ENCODE measurements around the gene BMPR1B. TPM values are rescaled to one million over a fixed set of nuclear protein-coding genes. Genes with fewer than 3 reads are reported as not detected.

The BMPR1B gene
- total RNA-seq, 2 experiments from 2014 or later = not detected

DNA sequence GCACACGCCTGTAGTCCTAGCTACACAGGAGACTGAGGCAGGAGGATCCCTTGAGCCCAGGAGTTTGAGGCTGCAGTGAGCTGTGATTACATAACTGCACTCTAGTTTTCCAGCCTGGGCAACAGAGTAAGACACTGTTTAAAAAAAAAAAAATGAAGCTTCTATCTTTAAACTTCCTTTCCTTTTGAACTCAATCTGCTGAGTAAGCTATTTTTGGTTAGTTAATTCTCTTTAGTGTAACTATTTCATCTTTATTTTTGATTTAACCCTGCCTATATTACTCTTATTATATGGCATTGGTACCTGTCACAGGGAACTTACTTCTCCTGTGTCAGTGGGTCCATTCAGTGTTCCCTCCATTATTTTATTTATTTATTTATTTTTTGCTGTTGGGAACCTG lies 160.8 kb downstream of the BMPR1B start:
- no peaks in the 10 kb centered on the region for H3K27me3 ChIP-seq (ENCODE audit: control insufficient read depth in 1 of 2, insufficient read depth in 2 of 2, low read length in 2 of 2)
- H3K4me3 ChIP-seq (ENCODE audit: low read length) = no peak overlapping the region
- no peak overlapping the region for H3K4me3 Mint-ChIP-seq
- no peak for TF ChIP-seq CTCF (IDR thresholded peaks at IDR 0.05)
- peaks cover 9% of the 10 kb centered on the region in 2 experiments for H3K9me3 ChIP-seq (ENCODE audit: control insufficient read depth in 1 of 2, insufficient read depth in 1 of 2, low read length in 2 of 2)
- H3K36me3 ChIP-seq (ENCODE audit: insufficient read depth, low read length) = no peaks in the 10 kb centered on the region
- ChIA-PET POLR2A (interaction anchor here (0.7 kb wide), 1 partner anchor 1169 kb away, joined by 3 read pairs; no protein-coding TSS in a partner anchor), CTCF (no interaction called here)
- peaks cover 7% of the 10 kb centered on the region for H3K4me1 Mint-ChIP-seq (ENCODE audit: low read depth)
- no peak overlapping the region for H3K27ac ChIP-seq (ENCODE audit: low read depth in 1 of 2, low read length in 2 of 2)
- H3K36me3 Mint-ChIP-seq (ENCODE audit: low read depth) = no peaks in the 10 kb centered on the region
- DNase-seq = no peak
- intact Hi-C loops (cut with DNase I, micrococcal nuclease) = no loop called here
- no peak overlapping the region for H3K27ac Mint-ChIP-seq
- no peaks in the 10 kb centered on the region for H3K27me3 Mint-ChIP-seq
- no peak for ATAC-seq (ENCODE audit: poor library complexity)
- H3K9me3 Mint-ChIP-seq = peaks cover 13% of the 10 kb centered on the region
- no peaks in the 10 kb centered on the region for H3K4me1 ChIP-seq (ENCODE audit: insufficient read depth, low read length)

DNA sequence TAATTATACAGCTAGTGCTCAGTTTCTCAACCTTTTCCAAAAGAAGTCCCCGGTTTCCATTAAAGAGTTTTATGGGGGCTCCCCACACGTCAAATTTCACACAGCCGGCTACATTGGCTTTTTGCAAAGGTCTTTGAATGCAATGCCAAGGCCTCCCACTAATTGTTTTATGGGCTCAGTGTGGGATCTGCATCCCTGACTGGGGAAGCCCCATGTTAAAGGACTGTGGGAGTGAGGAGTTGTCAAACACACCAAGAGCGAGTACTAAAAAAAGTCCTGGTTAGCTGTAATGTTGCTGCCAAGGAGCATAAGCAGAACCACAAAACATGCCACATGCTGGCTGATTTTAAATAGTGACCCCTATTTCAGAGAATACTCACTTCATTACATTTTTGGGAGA lies 162.6 kb downstream of the BMPR1B start:
- H3K27me3 ChIP-seq (ENCODE audit: control insufficient read depth in 1 of 2, insufficient read depth in 2 of 2, low read length in 2 of 2) = no peaks in the 10 kb centered on the region
- no peaks in the 10 kb centered on the region for H3K4me1 ChIP-seq (ENCODE audit: insufficient read depth, low read length)
- H3K27me3 Mint-ChIP-seq = no peaks in the 10 kb centered on the region
- peaks cover 9% of the 10 kb centered on the region in 2 experiments for H3K9me3 ChIP-seq (ENCODE audit: control insufficient read depth in 1 of 2, insufficient read depth in 1 of 2, low read length in 2 of 2)
- H3K27ac ChIP-seq (ENCODE audit: low read depth in 1 of 2, low read length in 2 of 2) = no peak overlapping the region
- H3K9me3 Mint-ChIP-seq = peaks cover 13% of the 10 kb centered on the region
- ChIA-PET POLR2A (no interaction called here), CTCF (no interaction called here)
- no peak overlapping the region for H3K4me3 ChIP-seq (ENCODE audit: low read length)
- no peak for TF ChIP-seq CTCF (IDR thresholded peaks at IDR 0.05)
- H3K4me1 Mint-ChIP-seq (ENCODE audit: low read depth) = no peaks in the 10 kb centered on the region
- ATAC-seq (ENCODE audit: poor library complexity) (no peak), DNase-seq (no peak)
- H3K36me3 Mint-ChIP-seq (ENCODE audit: low read depth) = no peaks in the 10 kb centered on the region
- no peak overlapping the region for H3K4me3 Mint-ChIP-seq
- no peaks in the 10 kb centered on the region for H3K36me3 ChIP-seq (ENCODE audit: insufficient read depth, low read length)
- intact Hi-C loops (cut with DNase I, micrococcal nuclease) = no loop called here
- no peak overlapping the region for H3K27ac Mint-ChIP-seq

DNA sequence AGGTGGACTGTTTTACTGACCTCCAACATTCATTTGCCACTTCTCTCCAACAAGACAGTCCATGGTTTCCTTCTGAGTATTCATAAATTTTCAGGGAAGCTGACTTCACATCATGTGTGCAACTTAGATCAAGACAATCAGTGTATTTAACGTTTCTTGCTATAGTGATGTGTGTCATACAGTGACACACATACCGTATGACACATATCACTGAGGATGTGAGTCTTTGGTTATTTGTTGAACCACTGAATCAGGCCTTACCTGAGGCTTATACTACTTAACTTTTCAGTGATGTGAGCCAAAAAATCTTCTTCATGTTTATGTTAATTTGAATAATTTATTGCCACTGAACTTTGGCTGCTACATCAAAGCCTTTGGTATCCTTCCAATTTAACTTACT lies 166.8 kb downstream of the BMPR1B start:
- no peak overlapping the region for H3K27ac ChIP-seq (ENCODE audit: low read depth in 1 of 2, low read length in 2 of 2)
- H3K4me1 ChIP-seq (ENCODE audit: insufficient read depth, low read length) = no peaks in the 10 kb centered on the region
- DNase-seq (no peak), ATAC-seq (ENCODE audit: poor library complexity) (no peak)
- intact Hi-C loops (cut with DNase I, micrococcal nuclease) = no loop called here
- H3K9me3 Mint-ChIP-seq = no peaks in the 10 kb centered on the region
- no peak overlapping the region for H3K4me3 ChIP-seq (ENCODE audit: low read length)
- H3K4me1 Mint-ChIP-seq (ENCODE audit: low read depth) = no peaks in the 10 kb centered on the region
- ChIA-PET POLR2A (no interaction called here), CTCF (no interaction called here)
- no peak overlapping the region for H3K4me3 Mint-ChIP-seq
- no peak overlapping the region for H3K27ac Mint-ChIP-seq
- H3K36me3 Mint-ChIP-seq (ENCODE audit: low read depth) = no peaks in the 10 kb centered on the region
- no peaks in the 10 kb centered on the region for H3K36me3 ChIP-seq (ENCODE audit: insufficient read depth, low read length)
- no peaks in the 10 kb centered on the region for H3K27me3 ChIP-seq (ENCODE audit: control insufficient read depth in 1 of 2, insufficient read depth in 2 of 2, low read length in 2 of 2)
- no peaks in the 10 kb centered on the region for H3K27me3 Mint-ChIP-seq
- H3K9me3 ChIP-seq (ENCODE audit: control insufficient read depth in 1 of 2, insufficient read depth in 1 of 2, low read length in 2 of 2) = no peaks in the 10 kb centered on the region
- TF ChIP-seq CTCF (IDR thresholded peaks at IDR 0.05) = no peak
